GM21717 (cell line): ENCODE measurements around the gene LTA.

ENCODE experiments used
- ATAC-seq: cut with Tn5 transposase; IDR thresholded peaks from one replicate; pipeline ENCODE4 v1.9.1; 2021; ENCODE audit warnings: mild to moderate bottlenecking, moderate library complexity; ENCODE audit not compliant: unreplicated experiment

LTA gene

GRCh38 chr6:31568537-31568961 lies 3.5 kb upstream of the LTA start:
- ATAC-seq, result peak; percentile 53

- ATAC-seq, result no peak
These were observed 2.1 kb upstream of the LTA start for GRCh38 chr6:31569861-31570536.

- no peak for ATAC-seq
These were observed 1.4 kb downstream of the LTA start for GRCh38 chr6:31573239-31574105.

GRCh38 chr6:31574106-31575061 lies 2.3 kb downstream of the LTA start:
- no peak for ATAC-seq

- no peak for ATAC-seq
These were observed 3.3 kb downstream of the LTA start, which contains the start of gene TNF for GRCh38 chr6:31575335-31575901. TNF (plus strand) TSS chr6:31575565; CDS start chr6:31575742, 177 bp downstream.

DNA sequence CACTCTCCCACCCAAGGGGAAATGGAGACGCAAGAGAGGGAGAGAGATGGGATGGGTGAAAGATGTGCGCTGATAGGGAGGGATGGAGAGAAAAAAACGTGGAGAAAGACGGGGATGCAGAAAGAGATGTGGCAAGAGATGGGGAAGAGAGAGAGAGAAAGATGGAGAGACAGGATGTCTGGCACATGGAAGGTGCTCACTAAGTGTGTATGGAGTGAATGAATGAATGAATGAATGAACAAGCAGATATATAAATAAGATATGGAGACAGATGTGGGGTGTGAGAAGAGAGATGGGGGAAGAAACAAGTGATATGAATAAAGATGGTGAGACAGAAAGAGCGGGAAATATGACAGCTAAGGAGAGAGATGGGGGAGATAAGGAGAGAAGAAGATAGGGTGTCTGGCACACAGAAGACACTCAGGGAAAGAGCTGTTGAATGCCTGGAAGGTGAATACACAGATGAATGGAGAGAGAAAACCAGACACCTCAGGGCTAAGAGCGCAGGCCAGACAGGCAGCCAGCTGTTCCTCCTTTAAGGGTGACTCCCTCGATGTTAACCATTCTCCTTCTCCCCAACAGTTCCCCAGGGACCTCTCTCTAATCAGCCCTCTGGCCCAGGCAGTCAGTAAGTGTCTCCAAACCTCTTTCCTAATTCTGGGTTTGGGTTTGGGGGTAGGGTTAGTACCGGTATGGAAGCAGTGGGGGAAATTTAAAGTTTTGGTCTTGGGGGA lies 4.0 kb downstream of the LTA start:
- no peak for ATAC-seq

- no peak for ATAC-seq
These were observed 4.9 kb downstream of the LTA start for GRCh38 chr6:31576897-31577578.

DNA sequence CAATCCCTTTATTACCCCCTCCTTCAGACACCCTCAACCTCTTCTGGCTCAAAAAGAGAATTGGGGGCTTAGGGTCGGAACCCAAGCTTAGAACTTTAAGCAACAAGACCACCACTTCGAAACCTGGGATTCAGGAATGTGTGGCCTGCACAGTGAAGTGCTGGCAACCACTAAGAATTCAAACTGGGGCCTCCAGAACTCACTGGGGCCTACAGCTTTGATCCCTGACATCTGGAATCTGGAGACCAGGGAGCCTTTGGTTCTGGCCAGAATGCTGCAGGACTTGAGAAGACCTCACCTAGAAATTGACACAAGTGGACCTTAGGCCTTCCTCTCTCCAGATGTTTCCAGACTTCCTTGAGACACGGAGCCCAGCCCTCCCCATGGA lies 5.5 kb downstream of the LTA start:
- no peak for ATAC-seq

DNA sequence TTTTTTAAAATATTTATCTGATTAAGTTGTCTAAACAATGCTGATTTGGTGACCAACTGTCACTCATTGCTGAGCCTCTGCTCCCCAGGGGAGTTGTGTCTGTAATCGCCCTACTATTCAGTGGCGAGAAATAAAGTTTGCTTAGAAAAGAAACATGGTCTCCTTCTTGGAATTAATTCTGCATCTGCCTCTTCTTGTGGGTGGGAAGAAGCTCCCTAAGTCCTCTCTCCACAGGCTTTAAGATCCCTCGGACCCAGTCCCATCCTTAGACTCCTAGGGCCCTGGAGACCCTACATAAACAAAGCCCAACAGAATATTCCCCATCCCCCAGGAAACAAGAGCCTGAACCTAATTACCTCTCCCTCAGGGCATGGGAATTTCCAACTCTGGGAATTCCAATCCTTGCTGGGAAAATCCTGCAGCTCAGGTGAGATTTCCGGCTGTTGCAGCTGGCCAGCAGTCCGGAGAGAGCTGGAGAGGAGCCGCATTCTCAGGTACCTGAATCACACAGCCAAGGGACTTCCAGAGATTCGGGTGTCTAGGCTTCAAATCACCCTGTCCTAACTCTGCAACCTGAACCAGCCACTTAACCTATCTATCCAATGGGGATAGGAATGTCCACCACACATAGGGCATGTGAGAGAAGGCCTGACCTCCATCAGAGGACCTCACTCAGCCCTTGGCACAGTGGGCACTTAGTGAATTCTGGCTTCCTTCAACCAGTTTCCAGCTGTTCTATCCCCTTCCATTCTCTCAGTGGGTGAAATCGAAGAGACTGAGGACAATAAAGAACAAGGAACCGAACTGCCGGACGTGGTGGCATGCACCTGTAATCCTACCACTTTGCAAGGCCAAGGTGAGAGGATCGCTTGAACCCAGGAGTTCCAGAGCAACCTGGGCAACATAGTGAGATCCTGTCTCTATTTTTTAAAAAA lies 6.4 kb downstream of the LTA start:
- ATAC-seq, result no peak

DNA sequence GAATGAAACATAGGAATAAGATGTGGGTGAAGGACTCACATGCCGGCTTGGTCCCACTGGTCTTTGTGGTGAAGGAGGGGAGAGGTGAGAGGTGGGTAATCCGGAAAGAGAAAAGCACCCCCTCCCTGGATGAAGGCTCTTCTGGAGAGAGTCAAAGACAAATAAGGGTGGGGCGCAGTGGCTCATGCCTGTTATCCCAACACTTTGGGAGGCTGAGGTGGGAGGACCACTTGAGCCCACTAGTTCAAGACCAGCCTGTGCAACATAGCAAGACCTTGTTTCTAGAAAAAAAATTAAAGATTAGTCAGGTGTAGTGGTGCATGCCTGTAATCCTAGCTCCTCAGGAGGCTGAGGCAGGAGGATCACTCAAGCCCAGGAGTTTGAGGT lies 7.0 kb downstream of the LTA start:
- ATAC-seq, result no peak

DNA sequence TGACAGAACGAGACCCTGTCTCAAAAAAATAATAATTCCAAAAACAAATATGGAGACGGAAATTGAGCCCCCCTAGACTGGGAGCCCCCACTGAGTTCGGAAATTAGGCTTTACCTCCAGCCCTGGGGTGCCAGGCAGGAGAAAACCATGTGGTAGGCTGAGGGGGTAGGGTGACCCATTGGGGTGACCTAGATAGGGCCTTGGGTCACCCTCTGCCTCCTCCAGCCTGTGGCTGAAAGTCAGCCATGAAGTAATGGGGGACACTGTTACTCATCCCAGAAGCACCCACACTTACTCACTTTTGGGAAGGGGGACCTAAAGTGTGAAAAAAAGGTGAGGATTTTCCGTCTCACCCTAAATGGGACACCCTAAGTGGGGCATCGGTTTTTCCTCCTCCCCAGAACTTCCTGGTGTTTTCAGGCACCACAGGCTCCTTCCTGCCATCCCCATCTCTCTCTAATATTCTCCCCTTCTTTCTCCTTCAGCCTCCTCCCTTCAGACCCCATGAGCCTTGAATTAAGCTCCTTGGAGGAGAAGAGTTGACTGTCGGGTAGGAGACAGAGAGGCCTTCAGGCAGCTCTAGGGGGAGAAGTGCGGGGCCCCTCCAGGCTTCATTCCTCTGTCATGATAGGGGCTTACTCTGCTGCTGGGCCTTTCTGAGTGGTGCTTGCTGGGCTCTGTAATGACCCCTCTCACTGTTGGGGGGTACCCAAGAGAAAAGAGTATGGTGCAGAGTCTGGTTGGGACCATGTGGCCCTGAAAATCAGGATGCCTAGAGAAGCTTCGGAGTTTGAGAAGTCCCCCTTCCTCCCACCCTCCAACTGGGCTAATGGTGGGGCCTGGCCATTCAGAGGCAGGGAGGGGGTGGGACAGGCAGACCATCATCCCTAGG lies 7.7 kb downstream of the LTA start:
- no peak for ATAC-seq

DNA sequence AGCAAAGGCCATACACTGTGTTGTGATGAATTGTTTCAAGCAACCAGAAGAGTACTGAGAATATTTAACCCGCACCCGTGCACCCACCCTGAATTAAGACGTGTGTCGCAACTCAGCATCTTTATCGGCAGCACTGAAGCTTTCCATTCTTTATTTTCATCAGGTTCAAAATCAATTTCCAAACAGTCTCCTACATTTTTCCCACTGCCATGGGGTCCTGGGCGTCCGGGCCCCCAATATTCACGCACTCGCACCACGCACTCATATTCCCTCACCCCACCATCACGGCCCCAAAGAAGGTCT lies 8.3 kb downstream of the LTA start:
- ATAC-seq, result no peak

GRCh38 chr6:31580807-31581433 lies 8.8 kb downstream of the LTA start:
- peak; percentile 40 for ATAC-seq

- ATAC-seq, result no peak
These were observed 9.5 kb downstream of the LTA start for GRCh38 chr6:31581434-31582229.

DNA sequence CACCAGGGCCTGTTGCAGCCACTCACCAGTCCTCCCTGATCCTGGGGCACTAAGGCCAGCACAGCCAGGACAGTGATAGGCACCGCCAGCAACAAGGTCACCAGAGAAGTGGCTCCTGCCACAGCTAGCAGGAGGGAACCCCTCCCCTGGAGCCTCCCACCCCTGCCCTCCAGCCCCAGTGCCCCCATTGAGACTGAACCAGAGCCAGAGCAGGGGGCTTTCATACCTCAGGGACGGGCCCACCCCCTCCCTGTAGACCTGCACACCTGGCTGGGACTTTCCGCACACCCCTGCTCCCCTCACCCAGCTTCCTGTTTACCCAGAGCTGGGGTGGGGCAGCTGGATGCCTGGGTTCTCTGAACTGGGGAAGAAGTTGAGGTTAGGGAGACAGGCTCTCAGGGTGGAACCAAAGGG lies 10.1 kb downstream of the LTA start, which contains the start of gene LTB:
Gene LTB (minus strand): TSS at position 195 of the 414 bp plus-strand sequence. CDS start 7 bp downstream, at position 188.
- ATAC-seq, result no peak

- no peak for ATAC-seq
These were observed 13.4 kb downstream of the LTA start for GRCh38 chr6:31585491-31585890.
